KMS-11 (cell line): ENCODE measurements around the gene CREB3L2.
A peak's percentile ranks its signal among the peaks of the same experiment; 100 is the strongest.

Experiments
- H2AFZ ChIP-seq: fragments of 200-600 bp; sonication (generic); 2 replicates; pipeline ENCODE4 v1.6.1; 2016; ENCODE audit warnings: antibody characterized with exemption, mixed run types, low read depth
- H3K27ac ChIP-seq: fragments of 200-600 bp; sonication (generic); 2 replicates; pipeline ENCODE4 v1.6.1; 2016; ENCODE audit warnings: mild to moderate bottlenecking, mixed run types
- H3K27me3 ChIP-seq: fragments of 200-600 bp; sonication (generic); 2 replicates; pipeline ENCODE4 v1.6.1; 2017; ENCODE audit warnings: mild to moderate bottlenecking, low read depth, mixed run types, moderate library complexity; ENCODE audit not compliant: insufficient read depth
- H3K36me3 ChIP-seq: fragments of 200-600 bp; sonication (generic); 2 replicates; pipeline ENCODE4 v1.6.1; 2017; ENCODE audit warnings: mild to moderate bottlenecking, mixed run types; ENCODE audit not compliant: insufficient read depth
- H3K4me1 ChIP-seq: fragments of 200-600 bp; sonication (generic); 2 replicates; pipeline ENCODE4 v1.6.1; 2016; ENCODE audit warnings: mild to moderate bottlenecking, low read depth, mixed run types; ENCODE audit not compliant: poor library complexity, severe bottlenecking
- H3K4me2 ChIP-seq: fragments of 200-600 bp; sonication (generic); 2 replicates; pipeline ENCODE4 v1.7.0; 2016; ENCODE audit warnings: mild to moderate bottlenecking, mixed run types
- H3K4me3 ChIP-seq: fragments of 200-600 bp; sonication (generic); IDR thresholded peaks from 2 replicates; pipeline ENCODE4 v1.6.1; 2017; ENCODE audit warnings: low read depth, low read length, mixed read lengths; ENCODE audit not compliant: insufficient read depth
- H3K79me2 ChIP-seq: fragments of 200-600 bp; sonication (generic); 2 replicates; pipeline ENCODE4 v1.6.1; 2016; ENCODE audit warnings: low read depth, mixed run types; ENCODE audit not compliant: insufficient read depth
- H3K9ac ChIP-seq: fragments of 200-600 bp; sonication (generic); 2 replicates; pipeline ENCODE4 v1.6.1; 2016; ENCODE audit warnings: mild to moderate bottlenecking, mixed run types
- H4K20me1 ChIP-seq: fragments of 200-600 bp; sonication (generic); 2 replicates; pipeline ENCODE4 v1.6.1; 2016; ENCODE audit warnings: mild to moderate bottlenecking, mixed run types; ENCODE audit not compliant: insufficient read depth
- TF ChIP-seq, protein P1 (sequence below): fragments of 200-600 bp; sonication (generic); conservative IDR thresholded peaks from 2 replicates; pipeline ENCODE4 v1.6.1; 2017; ENCODE audit warnings: low read depth, mild to moderate bottlenecking, antibody characterized with exemption, low read length, moderate library complexity, mixed read lengths

Gene CREB3L2

DNA sequence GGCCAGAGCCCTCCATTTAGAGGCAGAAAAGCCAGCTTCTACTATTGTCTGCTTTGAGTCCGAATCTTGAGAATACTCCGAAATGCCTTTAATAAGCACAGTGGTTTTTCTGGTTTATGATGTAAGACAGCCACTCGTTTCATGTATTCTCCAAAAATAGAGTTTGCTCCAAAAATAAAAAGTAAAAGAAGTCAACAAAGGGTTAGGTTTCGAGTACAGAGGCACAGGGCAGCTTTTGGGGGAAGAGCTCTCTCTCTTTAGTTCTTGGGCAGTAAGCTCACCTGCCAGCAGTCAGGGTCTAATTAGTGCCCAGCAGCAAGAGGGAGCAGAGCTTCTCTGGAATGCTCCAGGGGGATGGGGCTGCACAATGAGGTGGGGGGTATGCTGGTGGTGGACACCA, 20.2 kb downstream of the CREB3L2 start:
- Histone ChIP-seq H3K36me3 (no peaks in the 10 kb centered on the region; the same call in 1 of the 2 replicates), H2AFZ (peak overlapping the region; percentile 11; the same call in 1 of the 2 replicates), H3K4me1 (peaks cover 93% of the 10 kb centered on the region), H3K79me2 (peaks cover 89% of the 10 kb centered on the region), H3K9ac (peak overlapping the region; percentile 47; the same call in 1 of the 2 replicates), H3K4me3 (peak overlapping the region; percentile 47), H3K4me2 (peak overlapping the region; percentile 99), H4K20me1 (no peaks in the 10 kb centered on the region), H3K27me3 (no peaks in the 10 kb centered on the region), H3K27ac (peak overlapping the region; percentile 90)
- TF ChIP-seq, protein P1, sequence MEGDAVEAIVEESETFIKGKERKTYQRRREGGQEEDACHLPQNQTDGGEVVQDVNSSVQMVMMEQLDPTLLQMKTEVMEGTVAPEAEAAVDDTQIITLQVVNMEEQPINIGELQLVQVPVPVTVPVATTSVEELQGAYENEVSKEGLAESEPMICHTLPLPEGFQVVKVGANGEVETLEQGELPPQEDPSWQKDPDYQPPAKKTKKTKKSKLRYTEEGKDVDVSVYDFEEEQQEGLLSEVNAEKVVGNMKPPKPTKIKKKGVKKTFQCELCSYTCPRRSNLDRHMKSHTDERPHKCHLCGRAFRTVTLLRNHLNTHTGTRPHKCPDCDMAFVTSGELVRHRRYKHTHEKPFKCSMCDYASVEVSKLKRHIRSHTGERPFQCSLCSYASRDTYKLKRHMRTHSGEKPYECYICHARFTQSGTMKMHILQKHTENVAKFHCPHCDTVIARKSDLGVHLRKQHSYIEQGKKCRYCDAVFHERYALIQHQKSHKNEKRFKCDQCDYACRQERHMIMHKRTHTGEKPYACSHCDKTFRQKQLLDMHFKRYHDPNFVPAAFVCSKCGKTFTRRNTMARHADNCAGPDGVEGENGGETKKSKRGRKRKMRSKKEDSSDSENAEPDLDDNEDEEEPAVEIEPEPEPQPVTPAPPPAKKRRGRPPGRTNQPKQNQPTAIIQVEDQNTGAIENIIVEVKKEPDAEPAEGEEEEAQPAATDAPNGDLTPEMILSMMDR = no peak

DNA sequence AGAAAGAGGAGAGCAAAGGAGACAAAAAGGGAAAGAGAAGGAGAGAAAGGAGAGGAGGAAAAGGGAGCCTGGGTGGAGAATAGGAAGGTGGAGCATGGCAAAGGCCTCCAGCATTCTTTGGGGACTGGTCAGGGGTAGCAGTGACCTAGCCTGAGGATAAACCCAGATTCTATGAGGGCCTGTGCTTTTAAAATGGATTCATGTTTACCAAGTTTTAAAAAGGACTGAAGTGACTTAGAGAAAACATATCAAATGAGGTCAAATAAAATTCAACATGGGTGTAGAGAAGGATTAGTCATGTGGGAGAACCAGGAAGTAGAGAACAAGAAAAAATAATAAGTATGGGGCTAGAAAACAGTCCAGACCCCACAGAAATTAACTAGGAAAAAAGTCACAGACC, 20.7 kb downstream of the CREB3L2 start:
- TF ChIP-seq, protein P1 = no peak
- Histone ChIP-seq H4K20me1 (no peaks in the 10 kb centered on the region), H3K4me2 (peak overlapping the region; percentile 99), H3K79me2 (peaks cover 89% of the 10 kb centered on the region), H3K4me3 (peak overlapping the region; percentile 47), H3K4me1 (peaks cover 90% of the 10 kb centered on the region), H2AFZ (peak overlapping the region; percentile 11; the same call in 1 of the 2 replicates), H3K27me3 (no peaks in the 10 kb centered on the region), H3K27ac (peak overlapping the region; percentile 90), H3K9ac (peak overlapping the region; percentile 47; the same call in 1 of the 2 replicates), H3K36me3 (no peaks in the 10 kb centered on the region; the same call in 1 of the 2 replicates)

DNA sequence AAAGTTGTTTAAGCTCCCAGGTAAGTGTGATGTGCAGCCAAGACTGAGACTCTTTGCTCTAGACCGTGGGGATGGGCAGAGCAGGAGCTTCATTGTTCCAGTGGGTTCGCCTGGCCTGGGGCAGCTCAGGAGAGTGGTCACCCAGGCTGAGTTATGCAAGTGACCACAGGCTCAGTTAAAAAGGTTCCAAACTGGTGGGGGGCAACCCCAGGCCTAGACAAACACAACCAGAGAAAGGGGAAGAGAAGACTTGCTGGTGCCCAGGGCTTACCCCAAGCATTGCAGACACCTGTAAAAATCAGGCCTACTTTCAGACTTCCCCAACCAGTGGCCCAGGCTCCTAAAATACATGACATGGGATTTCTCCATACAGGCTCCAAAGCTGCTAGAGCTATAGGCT, 21.6 kb downstream of the CREB3L2 start:
- Histone ChIP-seq H3K4me1 (peaks cover 87% of the 10 kb centered on the region), H3K4me2 (peak overlapping the region; percentile 99), H3K9ac (peak overlapping the region; percentile 47; the same call in 1 of the 2 replicates), H4K20me1 (no peaks in the 10 kb centered on the region), H3K79me2 (peaks cover 88% of the 10 kb centered on the region), H3K27ac (peak overlapping the region; percentile 90), H3K4me3 (no peak overlapping the region), H3K27me3 (no peaks in the 10 kb centered on the region), H3K36me3 (no peaks in the 10 kb centered on the region), H2AFZ (no peak overlapping the region)
- TF ChIP-seq, protein P1 = no peak

DNA sequence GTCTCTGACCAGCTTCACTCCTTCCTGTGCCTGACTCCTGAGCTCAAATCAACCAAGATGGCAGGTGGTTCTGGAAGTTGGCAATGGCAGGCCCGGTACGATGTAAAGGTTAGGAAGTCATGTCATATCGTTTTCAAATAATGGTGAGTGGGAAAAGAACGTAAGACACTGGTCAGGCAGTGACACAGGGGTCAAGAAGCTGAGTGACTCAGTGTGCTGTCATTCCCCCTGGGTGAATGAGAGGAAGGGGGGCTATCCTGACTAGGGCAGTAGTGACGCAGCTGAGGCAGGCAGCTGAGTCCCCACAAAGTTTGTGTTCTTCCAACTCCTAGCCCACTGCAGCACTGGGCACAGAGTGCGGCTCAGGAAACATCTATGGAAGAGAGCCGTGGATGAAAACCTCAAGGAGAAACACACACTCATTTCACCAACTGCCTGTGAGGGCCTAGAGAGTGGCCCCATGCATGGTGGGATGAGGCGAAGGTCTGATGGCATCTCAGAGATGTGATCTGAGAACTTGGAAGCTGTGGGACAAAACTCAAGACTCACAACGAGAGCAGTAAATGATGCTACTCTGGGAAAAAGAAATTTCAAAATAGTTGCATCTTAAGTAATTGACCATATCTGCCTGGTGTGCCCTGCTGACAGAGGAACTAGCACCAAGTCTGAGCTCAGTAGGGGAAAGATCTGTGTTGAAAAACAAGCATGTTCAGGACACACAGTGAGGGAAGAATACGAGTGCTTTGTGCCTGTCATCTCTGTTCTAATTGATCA, 23.2 kb downstream of the CREB3L2 start:
- Histone ChIP-seq H3K27ac (no peak overlapping the region), H2AFZ (no peak overlapping the region), H3K36me3 (no peaks in the 10 kb centered on the region), H4K20me1 (no peaks in the 10 kb centered on the region), H3K27me3 (no peaks in the 10 kb centered on the region), H3K9ac (no peak overlapping the region), H3K4me1 (peaks cover 74% of the 10 kb centered on the region), H3K4me3 (no peak overlapping the region), H3K4me2 (0 out of 2 replicates have a peak overlapping the region, but pooled peaks have one; percentile 8), H3K79me2 (peaks cover 86% of the 10 kb centered on the region)
- TF ChIP-seq, protein P1 = no peak
